ENCODE data around the gene GLUL.
"Not testable (repeated sequence)": the region's sequence is repeated elsewhere in the genome, so short reads cannot be mapped to it uniquely, and the experiment has no call there.

Gene GLUL

DNA sequence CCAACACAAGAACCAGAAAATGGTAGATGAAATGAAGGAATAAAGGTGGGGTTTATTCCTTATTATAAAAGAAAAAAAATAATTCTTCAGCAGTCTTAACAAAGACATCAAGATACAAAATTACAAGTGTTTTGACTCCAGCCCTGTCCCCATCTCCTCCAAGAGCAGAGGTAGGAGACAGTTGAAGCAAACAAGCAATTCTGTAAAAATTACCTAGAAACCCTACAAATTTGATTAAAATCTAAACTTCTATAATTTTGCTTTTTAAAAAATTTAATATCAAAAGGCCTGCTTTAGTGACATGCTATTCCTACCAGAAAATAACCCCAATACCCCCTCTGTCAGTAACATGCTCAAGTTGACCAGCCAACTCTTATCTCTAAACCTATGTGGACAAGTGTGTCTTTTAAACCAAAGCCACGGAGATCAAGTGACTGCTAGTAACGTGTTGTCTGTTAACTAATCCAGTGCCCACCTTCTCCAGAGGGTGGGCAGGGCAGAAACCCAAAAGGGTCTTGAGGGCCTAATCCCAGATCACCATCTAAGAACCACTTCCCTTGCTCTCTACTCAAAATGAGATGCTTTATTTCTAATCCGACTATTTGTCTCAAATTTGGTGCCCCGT lies 8.4 kb downstream of the GLUL start:
- Histone ChIP-seq H3K9ac (ENCODE audit: low read length) (no peak overlapping the region), H3K9me3 (ENCODE audit: low read length) (no peaks in the 10 kb centered on the region), H3K4me1 (ENCODE audit: insufficient read depth, low read length, severe bottlenecking) (no peaks in the 10 kb centered on the region), H3K27ac (ENCODE audit: low read depth, low read length, poor library complexity, severe bottlenecking) (no peak overlapping the region), H3K4me3 (ENCODE audit: low read depth, low read length, poor library complexity, severe bottlenecking) (no peak overlapping the region), H3K36me3 (ENCODE audit: insufficient read depth, low read length) (no peaks in the 10 kb centered on the region; the same call in 1 of the 2 replicates), H3K9me2 (ENCODE audit: low read depth, low read length) (no peaks in the 10 kb centered on the region), H3K79me2 (ENCODE audit: insufficient read depth, low read length) (no peaks in the 10 kb centered on the region), H3F3A (ENCODE audit: insufficient read depth, low read length) (no peaks in the 10 kb centered on the region), H3K27me3 (ENCODE audit: insufficient read depth, low read length) (no peaks in the 10 kb centered on the region), H3K4me2 (ENCODE audit: low read length) (no peak overlapping the region), H4K20me1 (ENCODE audit: insufficient read depth, low read length) (no peaks in the 10 kb centered on the region), H2AFZ (ENCODE audit: low read length) (no peak overlapping the region)
- TF ChIP-seq, protein P1, sequence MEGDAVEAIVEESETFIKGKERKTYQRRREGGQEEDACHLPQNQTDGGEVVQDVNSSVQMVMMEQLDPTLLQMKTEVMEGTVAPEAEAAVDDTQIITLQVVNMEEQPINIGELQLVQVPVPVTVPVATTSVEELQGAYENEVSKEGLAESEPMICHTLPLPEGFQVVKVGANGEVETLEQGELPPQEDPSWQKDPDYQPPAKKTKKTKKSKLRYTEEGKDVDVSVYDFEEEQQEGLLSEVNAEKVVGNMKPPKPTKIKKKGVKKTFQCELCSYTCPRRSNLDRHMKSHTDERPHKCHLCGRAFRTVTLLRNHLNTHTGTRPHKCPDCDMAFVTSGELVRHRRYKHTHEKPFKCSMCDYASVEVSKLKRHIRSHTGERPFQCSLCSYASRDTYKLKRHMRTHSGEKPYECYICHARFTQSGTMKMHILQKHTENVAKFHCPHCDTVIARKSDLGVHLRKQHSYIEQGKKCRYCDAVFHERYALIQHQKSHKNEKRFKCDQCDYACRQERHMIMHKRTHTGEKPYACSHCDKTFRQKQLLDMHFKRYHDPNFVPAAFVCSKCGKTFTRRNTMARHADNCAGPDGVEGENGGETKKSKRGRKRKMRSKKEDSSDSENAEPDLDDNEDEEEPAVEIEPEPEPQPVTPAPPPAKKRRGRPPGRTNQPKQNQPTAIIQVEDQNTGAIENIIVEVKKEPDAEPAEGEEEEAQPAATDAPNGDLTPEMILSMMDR (IDR thresholded peaks at IDR 0.05; ENCODE audit: low read length): no peak
- no peak for TF ChIP-seq EZH2 (IDR thresholded peaks at IDR 0.05; ENCODE audit: borderline replicate concordance, low read length)

DNA sequence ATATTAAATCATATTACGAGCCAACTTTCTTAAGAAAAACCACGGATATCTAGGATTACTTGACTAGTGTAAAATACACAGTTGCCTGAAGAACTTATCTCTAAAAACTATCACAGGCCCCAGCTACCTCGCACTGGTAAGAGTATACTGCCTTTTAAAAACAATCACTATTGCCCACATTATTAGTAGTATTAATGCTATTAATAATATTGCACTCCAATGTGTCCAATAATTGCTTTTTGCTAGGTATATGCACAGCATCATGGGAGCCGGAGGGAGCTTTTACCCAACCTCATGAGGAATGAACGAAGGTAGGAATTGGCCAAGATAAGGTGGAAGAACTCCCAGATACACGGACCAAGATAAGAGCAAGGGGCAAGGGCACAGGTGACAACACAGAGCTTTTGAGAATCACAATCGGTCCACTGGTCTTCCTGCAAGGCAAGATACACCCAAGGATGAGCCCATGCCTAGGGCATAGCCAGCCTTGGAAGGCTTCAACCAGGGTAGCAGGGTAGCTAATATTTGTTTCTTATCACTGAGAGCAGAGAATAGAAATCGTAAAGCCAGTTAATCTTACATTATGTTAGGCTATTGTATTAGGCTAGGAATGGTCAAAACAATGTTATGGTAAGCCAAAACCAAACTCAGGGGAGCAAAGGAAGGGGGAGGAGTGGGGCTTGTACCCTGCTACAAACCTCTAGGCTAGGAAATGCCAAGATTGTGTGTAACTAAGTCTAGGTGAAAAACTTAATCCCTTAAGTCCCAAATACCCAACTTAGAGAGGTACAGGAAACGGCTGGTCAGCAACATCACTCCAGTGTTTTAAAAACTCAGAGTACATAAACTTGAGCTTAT lies 9.4 kb downstream of the GLUL start:
- H3K36me3 ChIP-seq (ENCODE audit: insufficient read depth, low read length): no peaks in the 10 kb centered on the region; the same call in 1 of the 2 replicates

DNA sequence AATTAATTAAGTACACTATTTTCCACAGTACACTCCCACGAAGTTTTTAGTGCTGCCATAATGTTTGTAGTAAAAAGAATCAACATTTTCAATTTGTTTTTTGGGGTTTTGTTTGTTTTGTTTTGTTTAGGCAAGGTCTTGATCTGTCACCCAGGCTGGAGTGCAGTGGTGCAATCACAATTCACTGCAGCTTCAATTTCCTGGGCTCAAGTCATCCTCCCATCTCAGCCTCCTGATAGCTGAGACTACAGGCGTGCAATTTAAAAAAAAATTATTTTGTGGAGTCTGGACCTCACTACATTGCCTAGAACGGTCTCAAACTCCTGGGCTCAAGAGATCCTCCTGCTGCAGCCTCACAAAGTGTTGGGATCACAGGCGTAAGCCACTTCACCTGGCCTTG lies 11.4 kb downstream of the GLUL start:
- H3K27ac ChIP-seq (ENCODE audit: low read depth, low read length, poor library complexity, severe bottlenecking): no peak overlapping the region
- no peak overlapping the region for H3K9ac ChIP-seq (ENCODE audit: low read length)
- H3K9me2 ChIP-seq (ENCODE audit: low read depth, low read length): no peaks in the 10 kb centered on the region
- H3K4me1 ChIP-seq (ENCODE audit: insufficient read depth, low read length, severe bottlenecking): no peaks in the 10 kb centered on the region
- no peaks in the 10 kb centered on the region for H3K36me3 ChIP-seq (ENCODE audit: insufficient read depth, low read length)
- TF ChIP-seq, protein P1 (IDR thresholded peaks at IDR 0.05; ENCODE audit: low read length): no peak
- TF ChIP-seq EZH2 (IDR thresholded peaks at IDR 0.05; ENCODE audit: borderline replicate concordance, low read length): no peak
- 0 out of 2 replicates have a peak, but pooled peaks cover 5% of the 10 kb centered on the region for H3K27me3 ChIP-seq (ENCODE audit: insufficient read depth, low read length)
- no peaks in the 10 kb centered on the region for H3F3A ChIP-seq (ENCODE audit: insufficient read depth, low read length)
- H3K9me3 ChIP-seq (ENCODE audit: low read length): no peaks in the 10 kb centered on the region
- no peak overlapping the region for H2AFZ ChIP-seq (ENCODE audit: low read length)
- H3K4me3 ChIP-seq (ENCODE audit: low read depth, low read length, poor library complexity, severe bottlenecking): no peak overlapping the region
- no peaks in the 10 kb centered on the region for H4K20me1 ChIP-seq (ENCODE audit: insufficient read depth, low read length)
- no peaks in the 10 kb centered on the region for H3K79me2 ChIP-seq (ENCODE audit: insufficient read depth, low read length)
- H3K4me2 ChIP-seq (ENCODE audit: low read length): no peak overlapping the region

More for the DNA sequence above, 9.4 kb downstream of the GLUL start:
- Histone ChIP-seq H3K27me3 (ENCODE audit: insufficient read depth, low read length) (no peaks in the 10 kb centered on the region), H4K20me1 (ENCODE audit: insufficient read depth, low read length) (no peaks in the 10 kb centered on the region), H3K4me3 (ENCODE audit: low read depth, low read length, poor library complexity, severe bottlenecking) (no peak overlapping the region), H3K4me2 (ENCODE audit: low read length) (no peak overlapping the region), H3K9ac (ENCODE audit: low read length) (no peak overlapping the region), H3K79me2 (ENCODE audit: insufficient read depth, low read length) (no peaks in the 10 kb centered on the region), H3F3A (ENCODE audit: insufficient read depth, low read length) (no peaks in the 10 kb centered on the region), H2AFZ (ENCODE audit: low read length) (no peak overlapping the region), H3K9me3 (ENCODE audit: low read length) (no peaks in the 10 kb centered on the region), H3K9me2 (ENCODE audit: low read depth, low read length) (no peaks in the 10 kb centered on the region), H3K4me1 (ENCODE audit: insufficient read depth, low read length, severe bottlenecking) (no peaks in the 10 kb centered on the region), H3K27ac (ENCODE audit: low read depth, low read length, poor library complexity, severe bottlenecking) (no peak overlapping the region)
- TF ChIP-seq, protein P1 (IDR thresholded peaks at IDR 0.05; ENCODE audit: low read length): no peak
- TF ChIP-seq EZH2 (IDR thresholded peaks at IDR 0.05; ENCODE audit: borderline replicate concordance, low read length): no peak

DNA sequence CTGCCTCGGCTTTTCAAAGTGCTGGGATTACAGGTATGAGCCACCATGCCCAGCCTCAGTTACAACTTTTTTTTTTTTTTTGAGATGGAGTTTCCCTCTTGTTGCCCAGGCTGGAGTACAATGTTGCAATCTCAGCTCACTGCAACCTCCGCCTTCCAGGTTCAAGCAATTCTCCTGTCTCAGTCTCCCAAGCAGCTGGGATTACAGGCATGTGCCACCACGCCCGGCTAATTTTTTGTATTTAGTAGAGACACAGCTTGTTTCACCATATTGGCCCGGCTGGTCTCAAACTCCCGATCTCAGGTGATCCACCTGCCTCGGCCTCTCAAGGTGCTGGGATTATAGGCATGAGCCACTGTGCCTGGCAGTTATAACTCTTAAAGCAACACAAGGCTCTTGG lies 11.8 kb downstream of the GLUL start:
- not testable (repeated sequence) for H3K4me3 ChIP-seq (ENCODE audit: low read depth, low read length, poor library complexity, severe bottlenecking); H3K9me2 ChIP-seq (ENCODE audit: low read depth, low read length); H3K9me3 ChIP-seq (ENCODE audit: low read length); H3K9ac ChIP-seq (ENCODE audit: low read length); H3K36me3 ChIP-seq (ENCODE audit: insufficient read depth, low read length); H3K27ac ChIP-seq (ENCODE audit: low read depth, low read length, poor library complexity, severe bottlenecking); H3K27me3 ChIP-seq (ENCODE audit: insufficient read depth, low read length); H2AFZ ChIP-seq (ENCODE audit: low read length); H3F3A ChIP-seq (ENCODE audit: insufficient read depth, low read length); H3K79me2 ChIP-seq (ENCODE audit: insufficient read depth, low read length); H3K4me1 ChIP-seq (ENCODE audit: insufficient read depth, low read length, severe bottlenecking); H4K20me1 ChIP-seq (ENCODE audit: insufficient read depth, low read length); H3K4me2 ChIP-seq (ENCODE audit: low read length)

Data from OCI-LY1 (cell line).